ENCODE measurements around the gene MYO3B. TPM values are rescaled to one million over a fixed set of nuclear protein-coding genes. Genes with fewer than 3 reads are reported as not detected.
A peak's percentile ranks its signal among the peaks of the same experiment; 100 is the strongest.

Gene MYO3B
- polyA plus RNA-seq, 3 donors from 2014 or later, result not detected

DNA sequence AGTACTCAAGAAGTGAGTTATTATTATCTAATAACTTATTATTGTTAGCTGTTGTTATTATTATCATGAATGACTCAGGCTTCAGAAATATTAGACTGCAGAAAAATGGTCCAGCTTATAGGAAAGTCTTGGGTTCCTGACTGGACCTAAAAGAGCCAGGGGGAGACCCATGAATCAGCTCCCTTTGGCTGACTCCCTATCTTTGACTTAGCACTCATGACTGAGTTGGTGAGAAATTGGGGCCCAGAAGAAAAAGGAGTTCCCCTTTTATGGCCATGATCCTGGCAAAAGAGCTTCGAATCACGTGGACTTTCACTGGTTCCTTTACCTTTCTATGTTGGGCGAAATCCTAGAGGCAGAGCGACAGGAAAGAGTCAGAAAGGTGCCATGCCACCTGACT lies 145.8 kb downstream of the MYO3B start:
- no peaks in the 10 kb centered on the region for H3K4me1 Mint-ChIP-seq
- H3K27ac Mint-ChIP-seq, result no peak overlapping the region

DNA sequence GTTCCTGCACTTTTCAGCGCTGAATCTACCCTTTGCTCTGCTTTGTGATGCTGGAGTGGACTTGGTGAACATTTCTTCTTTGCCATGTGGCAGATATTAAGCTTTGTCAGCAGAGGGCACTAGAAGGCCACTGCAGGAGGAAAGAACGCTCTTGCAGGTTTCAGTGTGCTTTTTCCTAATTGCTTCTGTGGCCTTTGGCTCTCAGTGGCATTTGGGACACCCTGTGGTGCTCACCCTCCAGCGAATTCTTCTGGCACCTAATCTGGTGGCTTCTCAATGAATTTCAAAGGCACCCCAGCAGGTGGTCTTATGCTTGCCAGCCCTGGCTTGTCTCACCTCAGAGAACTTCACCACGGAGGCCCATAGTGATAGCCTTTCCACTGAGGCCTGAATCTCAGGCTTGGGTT lies 146.7 kb downstream of the MYO3B start:
- Mint-ChIP-seq H3K27me3 (ENCODE audit: low read depth in 3 of 3) (peaks cover 0 to 4% (median 2%) of the 10 kb centered on the region in 3 donors), H3K36me3 (no peaks in the 10 kb centered on the region), H3K4me3 (no peak overlapping the region), H3K9me3 (peaks cover 0 to 6% (median 1%) of the 10 kb centered on the region in 6 donors), H3K27ac (no peak overlapping the region), H3K4me1 (no peaks in the 10 kb centered on the region)
- peak; percentile 13 to 25 (median 18) for DNase-seq

More for the DNA sequence above, 145.8 kb downstream of the MYO3B start:
- peaks cover 0 to 4% (median 2%) of the 10 kb centered on the region in 3 donors for H3K27me3 Mint-ChIP-seq (ENCODE audit: low read depth in 3 of 3)
- no peak overlapping the region for H3K4me3 Mint-ChIP-seq
- peaks cover 0 to 4% (median 0%) of the 10 kb centered on the region in 3 donors for H3K36me3 Mint-ChIP-seq
- H3K9me3 Mint-ChIP-seq, result peaks cover 0 to 6% (median 1%) of the 10 kb centered on the region in 6 donors
- DNase-seq, result no peak

DNA sequence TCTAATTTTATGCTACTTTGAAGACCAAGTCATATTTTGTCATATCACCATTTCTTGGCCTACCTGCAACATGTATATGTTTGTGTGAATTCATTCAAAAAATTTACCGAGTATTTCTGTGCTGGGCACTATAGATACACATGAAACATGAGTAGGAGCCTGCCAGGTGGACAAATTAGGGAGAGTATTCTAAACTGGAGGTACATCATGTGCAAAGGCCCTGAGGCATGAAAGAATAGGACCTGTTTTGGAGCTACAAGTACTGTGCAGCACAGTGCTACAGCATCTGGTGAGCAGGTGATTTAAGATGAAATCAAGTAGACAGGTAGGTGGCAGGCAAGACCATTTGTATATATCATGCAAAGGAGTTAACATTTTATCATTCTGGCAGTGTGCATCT lies 152.9 kb downstream of the MYO3B start:
- peaks cover 0 to 8% (median 0%) of the 10 kb centered on the region in 6 donors for H3K9me3 Mint-ChIP-seq
- peaks cover 2 to 8% (median 5%) of the 10 kb centered on the region in 3 donors for H3K27me3 Mint-ChIP-seq (ENCODE audit: low read depth in 3 of 3)
- H3K36me3 Mint-ChIP-seq, result no peaks in the 10 kb centered on the region
- no peak overlapping the region for H3K27ac Mint-ChIP-seq
- DNase-seq, result no peak
- no peaks in the 10 kb centered on the region for H3K4me1 Mint-ChIP-seq
- H3K4me3 Mint-ChIP-seq, result no peak overlapping the region

DNA sequence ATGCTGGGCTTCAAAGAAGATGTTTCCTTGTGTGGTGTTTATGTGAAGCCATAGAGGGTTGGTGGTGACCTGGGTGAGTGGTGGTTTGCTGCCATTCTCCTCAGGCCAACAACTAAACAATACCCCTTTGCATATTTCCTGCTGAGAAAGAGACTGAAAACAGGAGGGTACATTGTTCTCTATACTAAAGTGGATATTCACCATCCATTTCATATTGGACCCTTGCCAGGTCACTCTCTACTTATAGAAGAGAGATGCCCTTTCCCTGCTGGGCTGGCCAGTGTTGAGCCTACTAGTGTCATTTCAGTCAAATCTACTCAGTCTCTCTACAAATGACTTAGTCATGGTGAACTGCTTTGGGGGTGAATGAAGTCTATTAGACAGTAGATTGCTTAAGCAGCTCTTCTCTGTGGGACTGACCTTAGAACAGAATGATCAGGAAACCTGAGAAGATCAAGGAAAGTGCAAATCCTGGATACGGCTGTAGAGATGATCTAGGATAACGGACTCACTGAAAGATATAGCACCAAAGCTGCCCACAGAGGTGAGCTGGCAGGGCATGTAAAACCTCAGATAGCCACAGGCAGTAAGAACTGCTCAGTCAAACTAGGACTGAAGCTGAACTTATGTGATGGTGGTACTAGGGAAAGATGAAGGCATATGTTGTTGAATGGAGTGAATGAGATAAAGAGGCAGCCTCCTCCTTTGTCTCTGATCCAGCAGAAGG lies 154.9 kb downstream of the MYO3B start:
- peaks cover 2 to 7% (median 6%) of the 10 kb centered on the region in 3 donors for H3K27me3 Mint-ChIP-seq (ENCODE audit: low read depth in 3 of 3)
- peaks cover 0 to 8% (median 0%) of the 10 kb centered on the region in 6 donors for H3K9me3 Mint-ChIP-seq

DNA sequence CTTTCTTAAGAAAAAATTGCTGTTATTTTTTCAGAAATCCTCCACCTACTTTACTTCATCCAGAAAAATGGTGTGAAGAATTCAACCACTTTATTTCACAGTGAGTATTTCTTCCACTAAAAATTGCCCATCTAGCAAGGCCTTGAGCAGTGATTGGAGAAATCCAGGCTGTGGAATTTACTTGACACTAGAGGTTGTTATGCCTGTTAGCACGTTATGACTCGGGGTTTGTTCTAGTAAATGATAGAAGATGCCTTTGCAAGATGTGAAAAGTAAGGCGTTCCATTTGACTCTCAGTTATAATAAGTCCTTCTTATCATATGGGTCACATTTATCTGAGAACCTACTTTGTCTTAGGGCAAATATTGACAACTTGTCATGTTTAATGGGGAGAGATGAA lies 157.4 kb downstream of the MYO3B start:
- DNase-seq, result no peak
- Mint-ChIP-seq H3K27me3 (ENCODE audit: low read depth in 3 of 3) (peaks cover 0 to 7% (median 6%) of the 10 kb centered on the region in 3 donors), H3K36me3 (no peaks in the 10 kb centered on the region), H3K4me1 (no peaks in the 10 kb centered on the region), H3K27ac (no peak overlapping the region), H3K9me3 (peaks cover 0 to 8% (median 0%) of the 10 kb centered on the region in 6 donors), H3K4me3 (no peak overlapping the region)

More for the DNA sequence above, 154.9 kb downstream of the MYO3B start:
- H3K4me3 Mint-ChIP-seq, result no peak overlapping the region
- no peak for DNase-seq
- H3K36me3 Mint-ChIP-seq, result no peaks in the 10 kb centered on the region
- H3K4me1 Mint-ChIP-seq, result no peaks in the 10 kb centered on the region
- H3K27ac Mint-ChIP-seq, result no peak overlapping the region

DNA sequence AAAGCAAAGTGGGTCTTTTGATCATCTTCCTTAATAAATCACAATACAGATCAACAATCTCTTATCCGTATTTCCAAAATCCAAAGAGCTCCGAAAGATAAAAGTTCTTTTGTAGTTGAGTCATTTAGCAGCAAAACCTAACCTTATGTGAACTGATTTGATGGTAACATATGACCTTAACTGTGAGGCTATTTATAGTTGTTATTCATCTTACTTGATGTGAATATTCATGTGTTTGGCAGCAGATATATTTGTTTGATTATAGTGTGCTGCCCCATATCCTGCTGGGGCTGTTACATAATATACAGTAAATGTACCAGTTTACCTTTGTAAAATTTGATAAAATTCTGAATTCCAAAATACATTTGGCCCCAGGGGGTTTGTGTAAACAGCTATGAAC lies 158.5 kb downstream of the MYO3B start:
- Mint-ChIP-seq H3K27me3 (ENCODE audit: low read depth in 3 of 3) (peaks cover 0 to 7% (median 6%) of the 10 kb centered on the region in 3 donors), H3K4me1 (peaks cover 0 to 4% of the 10 kb centered on the region in 2 donors), H3K27ac (no peak overlapping the region), H3K4me3 (no peak overlapping the region), H3K36me3 (no peaks in the 10 kb centered on the region), H3K9me3 (peaks cover 0 to 1% (median 0%) of the 10 kb centered on the region in 6 donors)
- no peak for DNase-seq

DNA sequence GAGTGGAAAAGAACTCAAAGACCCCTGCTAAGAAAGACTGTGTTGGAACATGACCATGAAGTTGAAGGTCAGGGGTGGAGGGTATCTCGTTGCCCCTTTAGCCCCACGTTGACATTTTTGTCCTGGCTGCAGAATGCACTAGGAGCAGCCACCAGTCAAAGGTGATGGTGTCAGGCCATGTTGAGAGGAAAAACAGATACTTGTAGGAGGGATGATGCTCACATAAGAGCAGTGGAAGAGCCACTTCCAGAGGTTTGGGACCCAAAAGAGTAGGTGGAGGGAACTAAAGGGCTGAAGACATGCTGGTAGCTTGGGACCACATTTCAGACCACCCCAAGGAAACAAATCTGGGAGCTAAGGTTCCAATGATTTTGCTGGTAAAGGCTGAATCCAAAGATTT lies 159.0 kb downstream of the MYO3B start:
- peaks cover 0 to 7% (median 6%) of the 10 kb centered on the region in 3 donors for H3K27me3 Mint-ChIP-seq (ENCODE audit: low read depth in 3 of 3)
- H3K4me3 Mint-ChIP-seq, result no peak overlapping the region
- H3K27ac Mint-ChIP-seq, result no peak overlapping the region
- H3K36me3 Mint-ChIP-seq, result no peaks in the 10 kb centered on the region
- peaks cover 2 to 9% of the 10 kb centered on the region in 2 donors for H3K4me1 Mint-ChIP-seq
- H3K9me3 Mint-ChIP-seq, result no peaks in the 10 kb centered on the region
- no peak for DNase-seq

DNA sequence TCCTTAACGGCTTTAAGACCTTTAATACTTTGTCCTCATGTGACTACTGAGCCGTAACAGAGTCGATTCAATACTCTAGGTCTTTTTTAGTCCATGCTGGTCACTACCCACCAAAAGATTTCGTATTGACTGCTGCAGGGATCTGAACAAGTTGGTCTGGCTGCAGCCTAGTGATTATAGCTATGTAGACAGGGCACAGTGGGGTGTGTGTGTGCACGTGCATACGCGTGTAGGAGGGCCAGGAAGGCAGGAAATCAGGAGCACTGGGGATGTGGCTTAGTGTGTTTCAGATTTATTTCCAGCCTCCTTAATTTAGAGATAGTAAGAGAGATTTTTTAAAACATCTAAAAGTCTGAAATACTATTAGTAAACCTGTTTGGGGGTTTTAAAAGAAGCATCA lies 161.4 kb downstream of the MYO3B start:
- Mint-ChIP-seq H3K9me3 (no peaks in the 10 kb centered on the region), H3K27ac (no peak overlapping the region), H3K36me3 (no peaks in the 10 kb centered on the region), H3K4me1 (peaks cover 6 to 14% of the 10 kb centered on the region in 2 donors), H3K27me3 (ENCODE audit: low read depth in 3 of 3) (peaks cover 0 to 3% (median 2%) of the 10 kb centered on the region in 3 donors), H3K4me3 (no peak overlapping the region)
- DNase-seq, result no peak

DNA sequence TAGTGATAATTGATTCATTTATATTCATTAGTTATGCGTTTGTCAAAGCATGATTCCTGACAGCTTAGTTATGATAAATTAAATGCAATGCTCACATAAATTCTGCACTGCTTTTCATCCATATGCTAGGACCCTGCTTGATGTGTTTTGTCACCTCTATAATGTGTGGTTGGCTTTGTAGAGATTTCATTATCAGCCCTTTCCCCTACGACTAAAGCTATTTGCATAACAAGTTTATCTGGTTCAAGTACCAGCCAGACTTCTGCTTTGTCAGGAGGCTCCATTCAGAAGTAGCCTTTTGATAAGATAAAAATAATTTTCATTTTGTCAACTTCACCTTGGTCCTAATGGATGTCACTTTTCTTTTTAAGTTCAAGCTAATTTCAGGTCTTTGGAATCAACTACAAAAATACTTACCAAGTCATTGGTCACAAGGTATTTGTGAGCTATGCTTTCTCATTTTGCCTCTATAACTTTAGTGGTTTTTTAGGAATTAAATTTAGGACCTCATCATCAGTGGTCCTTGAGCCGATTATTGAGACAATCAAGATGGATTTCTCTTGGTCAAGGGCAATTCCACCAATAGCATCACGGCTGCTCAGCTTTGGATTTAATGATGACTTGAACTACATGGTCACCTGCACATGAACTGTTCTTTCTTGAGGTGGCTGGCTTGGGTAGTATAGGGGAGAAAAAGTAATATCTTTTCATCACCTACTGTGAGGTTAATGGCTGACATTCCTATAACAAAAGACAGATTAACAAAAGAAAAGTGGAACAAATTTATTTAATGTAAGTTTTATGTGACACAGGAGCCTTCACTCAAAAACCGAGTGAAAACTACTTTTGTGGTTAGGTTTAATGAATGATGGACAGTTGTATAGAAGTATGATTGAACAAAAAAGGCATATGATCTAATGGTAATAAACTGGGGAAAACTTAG lies 162.1 kb downstream of the MYO3B start:
- no peak overlapping the region for H3K4me3 Mint-ChIP-seq
- H3K4me1 Mint-ChIP-seq, result peaks cover 6 to 14% of the 10 kb centered on the region in 2 donors
- no peak for DNase-seq
- H3K27ac Mint-ChIP-seq, result no peak overlapping the region
- H3K27me3 Mint-ChIP-seq (ENCODE audit: low read depth in 3 of 3), result peaks cover 0 to 1% (median 0%) of the 10 kb centered on the region in 3 donors
- H3K9me3 Mint-ChIP-seq, result no peaks in the 10 kb centered on the region
- H3K36me3 Mint-ChIP-seq, result no peaks in the 10 kb centered on the region

DNA sequence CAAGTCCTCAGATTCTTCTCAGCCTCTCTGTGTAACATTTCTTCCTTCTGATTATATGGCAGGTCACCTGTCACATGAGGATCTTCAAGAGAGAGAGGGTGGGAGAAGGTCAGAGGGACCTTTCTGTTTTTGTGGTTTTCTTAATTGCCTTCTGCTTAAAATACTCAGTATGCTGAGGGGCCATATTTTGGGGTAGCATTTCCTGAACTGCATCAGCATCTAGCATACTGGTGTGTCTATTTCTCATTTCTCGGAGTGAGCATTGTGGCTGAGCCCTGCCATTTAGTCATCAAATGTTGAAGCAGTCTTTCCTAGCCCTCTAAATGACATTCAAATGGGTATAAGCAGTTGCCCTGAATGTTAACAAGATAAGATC lies 162.7 kb downstream of the MYO3B start:
- H3K9me3 Mint-ChIP-seq, result no peaks in the 10 kb centered on the region
- H3K27me3 Mint-ChIP-seq (ENCODE audit: low read depth in 3 of 3), result peaks cover 0 to 1% (median 0%) of the 10 kb centered on the region in 3 donors
- H3K4me1 Mint-ChIP-seq, result peaks cover 6 to 14% of the 10 kb centered on the region in 2 donors
- H3K36me3 Mint-ChIP-seq, result no peaks in the 10 kb centered on the region
- H3K4me3 Mint-ChIP-seq, result no peak overlapping the region
- H3K27ac Mint-ChIP-seq, result no peak overlapping the region
- DNase-seq, result no peak

DNA sequence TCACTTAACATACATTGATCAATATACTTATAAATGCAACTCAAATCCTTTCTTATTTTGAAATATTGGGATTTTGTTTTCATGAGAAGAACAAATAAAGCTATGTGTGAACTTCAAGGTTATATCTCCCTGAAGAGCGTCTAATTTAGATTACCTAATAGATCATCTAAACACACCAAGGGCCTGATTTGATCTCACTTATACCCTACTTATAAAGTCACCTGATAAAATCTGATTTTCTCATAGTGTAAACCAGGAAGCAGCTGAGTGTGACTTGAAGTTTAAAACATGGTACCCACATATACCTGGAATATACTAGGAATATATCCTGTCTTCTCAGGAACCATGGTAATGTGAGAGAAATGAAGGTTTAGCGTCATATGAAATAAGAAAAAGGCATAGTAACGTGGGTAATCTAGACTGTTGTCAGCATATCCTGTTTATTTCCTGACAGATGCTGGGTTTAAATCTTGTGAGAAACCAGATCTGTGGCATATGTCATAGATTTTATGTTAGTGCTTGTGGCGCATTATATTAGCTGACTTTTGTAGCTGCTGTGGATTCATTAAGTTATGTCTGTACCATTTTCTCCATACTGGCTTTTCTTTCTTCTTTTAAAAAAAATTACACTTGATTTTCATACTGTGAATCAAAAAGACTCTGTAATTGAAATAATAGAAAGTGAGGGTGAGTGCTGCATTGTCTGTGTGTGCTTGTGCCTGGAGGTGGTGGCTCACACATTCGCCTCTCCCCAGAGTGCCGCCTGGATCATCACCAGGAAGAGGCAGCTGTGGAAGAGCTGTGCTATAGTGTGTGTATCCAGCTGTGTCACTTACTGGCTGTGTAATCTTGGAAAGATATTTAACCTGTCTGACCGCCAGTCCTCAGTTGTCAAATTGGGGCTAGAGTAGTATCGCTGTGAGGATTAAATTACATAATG lies 164.0 kb downstream of the MYO3B start:
- H3K9me3 Mint-ChIP-seq, result no peaks in the 10 kb centered on the region
- H3K27ac Mint-ChIP-seq, result no peak overlapping the region
- H3K27me3 Mint-ChIP-seq (ENCODE audit: low read depth in 3 of 3), result no peaks in the 10 kb centered on the region
- no peaks in the 10 kb centered on the region for H3K36me3 Mint-ChIP-seq
- DNase-seq, result no peak
- H3K4me1 Mint-ChIP-seq, result peaks cover 6 to 14% of the 10 kb centered on the region in 2 donors
- H3K4me3 Mint-ChIP-seq, result no peak overlapping the region

DNA sequence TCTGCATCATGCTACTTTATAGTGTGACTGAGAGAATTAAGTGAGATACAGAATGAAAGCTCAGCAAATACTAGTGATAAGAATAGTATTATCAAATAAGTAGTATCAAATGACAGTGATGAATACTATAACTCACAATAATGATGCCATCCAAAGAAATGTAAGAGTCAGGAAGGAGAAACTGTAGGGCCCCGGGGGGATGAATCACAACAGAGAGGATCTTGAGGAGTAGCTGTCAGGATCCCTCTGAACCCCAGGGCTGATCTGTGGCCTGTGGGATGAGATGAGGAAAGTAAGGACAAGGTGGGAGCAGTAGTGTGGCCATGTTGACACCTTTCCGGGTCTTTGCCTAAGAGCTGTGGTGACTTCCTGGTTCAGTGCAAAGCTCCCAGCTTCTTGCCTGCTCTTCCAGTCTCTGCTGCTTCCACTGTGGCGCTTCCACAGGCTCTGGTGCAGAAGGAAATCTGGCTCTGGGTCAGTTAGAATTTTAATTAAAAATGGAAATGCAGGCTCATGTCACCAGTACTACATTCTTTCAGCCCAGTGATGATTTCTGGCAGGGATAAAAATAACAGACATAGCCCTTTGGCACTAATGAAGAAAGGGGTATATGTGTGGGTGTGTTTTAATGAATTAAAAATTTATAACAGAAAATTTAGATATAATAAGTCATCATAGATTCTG lies 166.9 kb downstream of the MYO3B start:
- Mint-ChIP-seq H3K4me3 (no peak overlapping the region), H3K27ac (no peak overlapping the region), H3K27me3 (ENCODE audit: low read depth in 3 of 3) (peaks cover 0 to 2% (median 0%) of the 10 kb centered on the region in 3 donors), H3K9me3 (no peaks in the 10 kb centered on the region), H3K4me1 (peaks cover 6 to 14% of the 10 kb centered on the region in 2 donors), H3K36me3 (no peaks in the 10 kb centered on the region)
- no peak for DNase-seq

DNA sequence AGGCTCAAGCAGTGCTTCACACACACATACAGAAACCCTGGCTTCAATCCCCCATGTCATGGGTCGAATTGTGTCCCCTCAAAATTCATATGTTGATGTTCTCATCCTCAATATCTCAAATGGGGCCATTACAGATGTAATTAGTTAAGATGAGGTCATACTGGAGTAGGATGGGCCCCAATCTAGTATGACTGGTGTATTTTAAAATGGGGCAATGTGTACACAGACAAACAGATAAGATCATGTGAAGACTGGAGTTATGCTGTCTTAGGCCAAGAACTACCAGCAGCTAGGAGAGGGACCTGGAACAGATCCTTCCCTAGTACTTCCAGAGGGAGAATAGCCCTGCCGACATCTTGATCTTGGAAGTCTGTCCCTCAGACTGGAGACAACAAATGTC lies 167.7 kb downstream of the MYO3B start:
- no peak for DNase-seq
- peaks cover 0 to 2% (median 0%) of the 10 kb centered on the region in 3 donors for H3K27me3 Mint-ChIP-seq (ENCODE audit: low read depth in 3 of 3)
- H3K27ac Mint-ChIP-seq, result no peak overlapping the region
- H3K4me1 Mint-ChIP-seq, result peaks cover 6 to 14% of the 10 kb centered on the region in 2 donors
- no peaks in the 10 kb centered on the region for H3K9me3 Mint-ChIP-seq
- H3K4me3 Mint-ChIP-seq, result no peak overlapping the region
- H3K36me3 Mint-ChIP-seq, result no peaks in the 10 kb centered on the region

All from immature natural killer cell (primary cell).